DMS153 (cell line): ENCODE results near the gene ZCCHC7.
"Not testable (repeated sequence)": the region's sequence is repeated elsewhere in the genome, so short reads cannot be mapped to it uniquely, and the experiment has no call there.

Source experiments
- DNase-seq: peaks from one replicate; lab custom pipeline; 2025; lab: John Stamatoyannopoulos, UW

ZCCHC7 gene

DNA sequence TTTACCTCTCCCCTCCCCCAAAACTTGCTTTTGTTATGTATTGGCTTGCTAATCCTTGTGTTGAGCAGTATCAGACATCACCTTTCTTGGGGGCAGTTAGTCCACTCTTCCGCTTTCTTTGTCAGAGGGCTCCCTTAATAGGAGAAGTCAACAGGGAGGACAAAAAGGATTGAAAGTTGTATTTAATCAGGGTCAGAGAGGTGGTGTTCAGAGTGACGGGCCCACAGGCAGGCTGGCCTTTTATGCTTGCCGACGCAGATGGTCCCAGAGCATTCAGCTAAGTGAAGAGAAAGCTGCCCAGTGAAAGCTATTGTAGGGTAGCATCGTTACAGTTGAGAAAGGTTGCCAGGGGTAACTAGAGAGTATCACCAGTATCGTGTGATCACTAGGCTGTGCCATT lies 131.1 kb downstream of the ZCCHC7 start:
- DNase-seq = no peak

- no peak for DNase-seq
These were observed 133.1 kb downstream of the ZCCHC7 start for GRCh38 chr9:37253377-37253937.

DNA sequence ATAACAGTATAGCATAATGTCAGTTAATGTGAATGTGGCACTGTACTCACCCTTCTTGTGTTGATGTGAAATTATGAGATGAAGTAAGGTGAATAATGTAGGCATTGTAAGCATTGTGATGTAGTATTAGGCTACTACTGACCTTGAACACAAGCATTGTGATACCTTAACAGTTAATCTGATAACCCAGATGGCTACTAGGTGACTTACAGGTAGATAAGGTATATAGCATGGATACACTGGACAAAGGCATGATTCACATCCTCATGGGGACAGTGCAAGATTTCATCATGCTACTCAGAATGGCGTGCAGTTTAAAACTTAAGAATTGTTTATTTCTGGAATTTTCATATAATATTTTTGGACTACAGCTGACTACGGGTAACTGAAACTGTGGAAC lies 134.8 kb downstream of the ZCCHC7 start:
- DNase-seq = no peak

GRCh38 chr9:37255944-37256862 lies 135.8 kb downstream of the ZCCHC7 start:
- DNase-seq = no peak

DNA sequence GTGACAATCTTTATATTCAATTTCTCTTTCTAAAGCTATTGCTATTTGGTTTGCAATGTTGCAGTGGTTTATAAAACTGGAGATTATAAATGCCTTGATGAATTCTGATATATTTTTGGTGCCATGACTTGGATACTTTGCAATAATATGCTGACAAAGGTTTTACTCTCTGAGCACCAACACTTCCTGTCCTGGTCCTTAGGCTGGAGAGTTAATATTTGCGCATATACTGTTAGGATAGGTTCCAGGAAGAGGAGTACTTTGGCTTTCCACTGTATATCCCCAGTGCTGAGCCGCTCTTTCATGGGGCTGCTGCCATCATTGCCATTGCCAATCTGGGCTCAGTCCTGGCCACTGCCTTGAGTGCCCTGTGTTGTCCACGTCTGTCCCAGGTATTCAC lies 139.6 kb downstream of the ZCCHC7 start:
- DNase-seq = peak; percentile 25

- no peak for DNase-seq
These were observed 142.0 kb downstream of the ZCCHC7 start for GRCh38 chr9:37262410-37262809.

GRCh38 chr9:37264539-37264938 lies 144.2 kb downstream of the ZCCHC7 start:
- DNase-seq = no peak

GRCh38 chr9:37266630-37267029 lies 146.3 kb downstream of the ZCCHC7 start:
- no peak for DNase-seq

GRCh38 chr9:37269221-37269620 lies 148.8 kb downstream of the ZCCHC7 start:
- DNase-seq = no peak

GRCh38 chr9:37271679-37272078 lies 151.3 kb downstream of the ZCCHC7 start:
- no peak for DNase-seq

- DNase-seq = no peak
These were observed 153.2 kb downstream of the ZCCHC7 start for GRCh38 chr9:37273595-37273994.

DNA sequence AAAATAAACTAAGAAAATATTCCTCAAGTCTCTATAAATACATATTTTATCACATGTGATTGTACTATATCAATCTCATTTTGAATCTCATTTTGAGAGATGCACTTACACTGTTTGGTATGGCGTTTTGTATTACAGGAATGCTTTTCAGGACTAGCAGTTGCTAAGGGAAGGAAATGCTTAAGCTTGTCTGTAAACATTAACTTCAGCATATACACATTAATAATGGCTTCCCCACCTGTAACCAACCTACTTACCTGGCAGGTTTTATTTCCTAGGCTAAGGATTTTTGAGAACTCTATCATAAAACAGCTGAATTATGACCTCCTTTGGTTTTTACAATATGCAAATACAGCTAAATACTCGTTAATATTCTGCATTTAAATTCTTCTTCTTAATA lies 161.2 kb downstream of the ZCCHC7 start:
- peak; percentile 54 for DNase-seq

- no peak for DNase-seq
These were observed 163.5 kb downstream of the ZCCHC7 start for GRCh38 chr9:37283730-37284325.

DNA sequence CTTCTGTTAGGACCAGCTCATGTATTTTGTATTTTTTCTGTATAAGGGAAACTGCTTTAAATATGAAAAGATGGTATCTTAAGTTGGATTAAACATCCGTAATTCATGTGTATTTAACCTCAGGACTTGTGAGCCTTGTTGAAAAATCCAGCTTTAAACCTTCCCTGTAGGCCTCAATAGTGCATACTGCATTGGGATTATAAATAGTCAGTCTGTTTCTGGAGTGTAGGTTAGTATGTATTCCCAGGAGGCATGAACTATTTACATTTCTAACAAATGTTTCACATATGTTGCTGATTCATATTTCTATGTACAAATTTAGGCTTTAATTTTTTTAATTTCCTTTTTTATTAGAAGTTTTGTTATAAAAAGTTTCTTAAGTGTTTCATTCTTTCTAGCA lies 164.3 kb downstream of the ZCCHC7 start:
- no peak for DNase-seq

DNA sequence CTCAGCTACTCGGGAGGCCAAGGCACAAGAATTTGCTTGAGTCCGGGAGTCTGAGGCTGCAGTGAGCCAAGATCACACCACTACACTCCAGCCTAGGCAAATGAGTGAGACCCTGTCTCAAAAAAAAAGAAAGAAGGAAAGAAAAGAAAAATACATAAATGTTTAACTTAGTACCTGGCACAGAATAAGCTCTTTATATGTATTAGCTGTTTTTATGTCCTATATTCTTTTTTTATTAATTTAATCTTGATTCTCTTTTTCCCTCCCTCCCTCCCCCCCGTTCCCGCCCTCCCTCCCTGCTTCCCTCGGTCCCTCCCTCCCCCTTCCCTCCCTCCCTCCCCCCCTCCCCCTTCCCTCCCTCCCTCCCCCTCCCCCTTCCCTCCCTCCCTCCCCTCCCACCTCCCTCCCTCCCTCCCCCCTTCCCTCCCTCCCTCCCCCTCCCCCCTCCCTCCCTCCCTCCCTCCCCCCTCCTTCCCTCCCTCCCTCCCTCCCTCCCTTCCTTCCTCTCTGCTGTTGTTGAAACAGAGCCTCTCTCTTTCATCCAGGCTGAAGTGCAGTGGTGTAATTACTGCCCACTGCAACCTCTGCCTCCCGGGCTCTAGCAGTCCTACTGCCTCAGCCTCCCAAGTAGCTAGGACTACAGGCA lies 166.3 kb downstream of the ZCCHC7 start:
- DNase-seq = no peak

DNA sequence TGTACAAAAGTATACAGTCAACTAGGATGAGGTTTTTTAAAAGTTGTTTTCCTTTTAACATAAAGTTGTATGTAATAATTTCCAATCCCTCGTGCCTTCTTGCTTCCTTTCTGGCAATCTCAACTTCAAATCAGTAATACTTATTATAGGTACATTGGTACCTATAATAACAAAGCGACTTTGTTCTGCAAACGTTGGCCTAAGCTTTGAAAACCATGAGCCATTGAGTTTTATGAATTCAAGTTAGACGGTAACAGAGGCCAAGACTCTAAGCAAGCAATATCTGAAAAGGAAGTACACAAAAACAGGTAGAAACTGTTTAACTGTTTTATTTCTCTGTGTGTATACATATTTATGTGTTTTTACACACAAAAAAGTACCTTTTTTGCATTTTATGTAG lies 166.9 kb downstream of the ZCCHC7 start:
- no peak for DNase-seq

GRCh38 chr9:37289631-37290030 lies 169.3 kb downstream of the ZCCHC7 start:
- no peak for DNase-seq

DNA sequence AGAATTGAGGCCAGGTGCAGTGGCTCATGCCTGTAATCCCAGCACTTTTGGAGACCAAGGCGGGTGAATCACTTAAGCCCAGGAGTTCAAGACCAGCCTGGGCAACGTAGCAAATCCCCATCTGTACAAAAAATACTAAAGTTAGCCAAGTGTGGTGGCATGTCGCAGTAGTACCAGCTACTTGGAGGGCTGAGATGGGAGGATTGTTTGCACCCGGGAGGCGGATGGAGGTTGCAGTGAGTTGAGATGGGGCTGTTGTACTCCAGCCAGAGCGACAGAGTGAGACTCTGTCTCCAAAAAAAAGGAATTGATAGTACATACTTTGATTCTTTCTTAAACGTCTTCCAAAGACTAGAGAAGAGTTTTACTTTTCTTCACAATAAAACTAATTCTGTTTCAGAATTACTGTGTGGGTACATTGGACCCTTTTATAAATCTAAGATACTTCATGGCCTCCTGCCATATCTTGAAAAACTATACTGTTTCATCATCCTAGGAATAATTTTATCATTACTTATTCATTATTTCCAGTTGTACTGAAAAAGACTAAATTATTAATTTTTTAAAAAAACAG lies 170.1 kb downstream of the ZCCHC7 start:
- DNase-seq = no peak

DNA sequence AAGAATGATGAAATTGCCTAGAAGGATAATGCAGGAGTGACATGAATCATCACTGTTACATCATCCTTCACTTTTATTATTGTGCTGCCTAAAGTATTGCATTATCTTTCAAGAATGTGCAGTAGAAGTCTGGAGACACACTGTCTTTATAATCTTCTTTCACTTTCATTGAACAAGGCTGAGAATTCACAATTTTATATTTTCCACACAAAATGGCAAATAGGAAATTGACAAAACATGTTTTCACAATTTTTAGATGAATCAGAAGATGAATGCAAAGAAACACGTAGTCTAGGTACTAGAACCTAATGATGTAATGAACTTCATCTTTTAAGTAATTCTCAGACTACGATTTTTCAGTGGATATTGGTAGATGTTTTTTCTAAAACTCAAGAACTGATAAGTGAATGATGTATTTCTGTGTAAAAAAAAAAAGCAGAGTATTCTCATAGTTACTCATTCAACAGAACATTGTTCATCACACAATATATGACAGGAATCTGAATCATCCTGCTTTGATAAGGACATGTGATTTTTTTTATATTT lies 170.6 kb downstream of the ZCCHC7 start:
- no peak for DNase-seq

GRCh38 chr9:37291612-37292238 lies 171.4 kb downstream of the ZCCHC7 start:
- not testable (repeated sequence) for DNase-seq

DNA sequence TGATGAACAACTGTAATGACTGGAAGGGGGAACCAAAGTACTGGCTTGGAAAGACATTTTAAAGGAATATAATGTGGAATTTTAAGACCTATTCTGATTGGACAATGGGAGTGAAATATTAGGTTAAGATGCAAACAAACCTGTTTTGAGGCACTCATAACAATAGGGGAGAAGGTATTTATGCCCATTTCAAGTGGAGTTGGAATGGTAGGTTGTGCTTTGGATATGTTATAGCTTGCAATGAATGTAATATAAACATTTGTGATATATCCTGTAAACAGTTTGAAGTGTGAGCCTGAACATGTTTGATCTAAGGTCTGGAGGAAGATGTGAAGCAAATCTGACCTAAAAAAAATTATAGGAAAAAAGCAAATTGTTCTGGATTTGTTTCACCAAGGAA lies 172.5 kb downstream of the ZCCHC7 start:
- DNase-seq = no peak
